Measurements from ENCODE around the gene NKD2.
"Not testable (repeated sequence)": the region's sequence is repeated elsewhere in the genome, so short reads cannot be mapped to it uniquely, and the experiment has no call there.

Gene NKD2

DNA sequence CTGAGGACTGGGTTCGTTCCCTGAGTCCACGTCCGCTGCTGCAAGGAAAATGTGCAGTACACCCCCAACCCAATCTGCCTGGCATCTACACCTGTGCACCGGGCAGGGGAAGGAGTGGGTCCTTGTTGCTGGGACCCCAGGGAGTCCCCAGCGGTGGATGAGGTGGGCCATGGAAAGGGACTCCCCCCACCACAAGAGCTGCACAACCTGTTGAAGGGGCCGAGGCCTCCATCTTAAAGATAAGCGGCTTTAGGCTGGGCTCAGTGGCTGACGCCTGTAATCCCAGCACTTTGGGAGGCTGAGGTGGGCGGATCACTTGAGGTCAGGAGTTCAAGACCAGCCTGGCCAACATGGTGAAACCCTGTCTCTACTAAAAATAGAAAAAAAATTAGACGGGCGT lies 7.8 kb upstream of the NKD2 start:
- DNase-seq (ENCODE audit: low read depth), result not testable (repeated sequence)

DNA sequence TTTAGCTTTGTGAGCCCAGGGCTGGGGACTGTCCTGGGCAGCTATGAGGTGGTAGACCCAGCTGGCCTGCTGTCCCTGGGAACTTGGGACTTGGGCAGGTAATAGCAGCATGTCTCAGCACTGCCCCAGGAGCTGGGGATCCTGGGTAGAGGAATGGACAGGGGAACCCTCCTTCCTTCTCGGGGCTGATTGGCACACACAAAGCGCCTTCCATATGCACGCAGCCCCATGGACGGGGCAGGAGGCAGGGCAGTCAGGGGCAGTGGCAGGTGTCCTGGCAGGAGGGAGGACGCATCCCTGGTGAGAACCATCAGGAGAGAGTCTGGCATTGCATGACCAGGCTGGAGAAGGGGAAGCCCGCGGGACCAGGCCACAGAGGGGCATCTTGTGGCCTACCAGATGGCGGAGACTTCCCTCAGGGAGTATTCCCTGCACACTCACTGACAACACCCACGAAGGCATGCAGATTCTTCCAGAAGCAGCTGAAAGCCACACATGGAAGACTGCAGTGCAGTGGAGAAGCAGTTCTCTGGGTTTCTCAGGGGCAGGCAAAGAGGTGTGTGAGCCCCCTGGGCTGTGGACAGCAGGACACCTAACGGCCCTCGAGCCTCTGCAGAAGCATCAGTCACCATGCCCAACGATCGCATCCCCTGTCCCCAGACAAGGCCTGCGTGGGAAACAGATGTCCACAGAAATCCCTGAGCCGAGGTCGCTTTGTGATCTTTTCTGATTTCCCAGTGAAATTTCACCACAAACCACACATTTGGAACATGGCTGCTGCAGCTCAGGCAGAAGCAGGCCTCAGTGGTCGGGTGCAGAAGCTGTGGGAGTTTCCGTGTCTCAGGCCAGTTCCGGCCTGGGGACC lies 7.0 kb upstream of the NKD2 start:
- no peak for DNase-seq (ENCODE audit: low read depth)

DNA sequence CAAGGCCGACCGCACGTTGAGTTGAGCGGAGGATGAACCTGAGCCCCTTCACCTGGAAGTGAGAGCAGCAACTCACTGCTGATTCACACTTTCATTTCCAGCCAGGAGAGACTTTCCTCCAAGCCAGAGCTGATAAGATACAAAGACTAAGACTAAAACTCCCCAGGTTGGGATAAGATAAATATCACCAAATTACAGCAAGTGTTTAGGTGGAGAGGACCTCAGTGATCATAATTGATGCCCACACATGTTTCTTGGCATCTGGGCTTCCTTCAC lies 6.4 kb upstream of the NKD2 start:
- no peak for DNase-seq (ENCODE audit: low read depth)

GRCh38 chr5:1002836-1003235 lies 5.8 kb upstream of the NKD2 start:
- no peak for DNase-seq (ENCODE audit: low read depth)

DNA sequence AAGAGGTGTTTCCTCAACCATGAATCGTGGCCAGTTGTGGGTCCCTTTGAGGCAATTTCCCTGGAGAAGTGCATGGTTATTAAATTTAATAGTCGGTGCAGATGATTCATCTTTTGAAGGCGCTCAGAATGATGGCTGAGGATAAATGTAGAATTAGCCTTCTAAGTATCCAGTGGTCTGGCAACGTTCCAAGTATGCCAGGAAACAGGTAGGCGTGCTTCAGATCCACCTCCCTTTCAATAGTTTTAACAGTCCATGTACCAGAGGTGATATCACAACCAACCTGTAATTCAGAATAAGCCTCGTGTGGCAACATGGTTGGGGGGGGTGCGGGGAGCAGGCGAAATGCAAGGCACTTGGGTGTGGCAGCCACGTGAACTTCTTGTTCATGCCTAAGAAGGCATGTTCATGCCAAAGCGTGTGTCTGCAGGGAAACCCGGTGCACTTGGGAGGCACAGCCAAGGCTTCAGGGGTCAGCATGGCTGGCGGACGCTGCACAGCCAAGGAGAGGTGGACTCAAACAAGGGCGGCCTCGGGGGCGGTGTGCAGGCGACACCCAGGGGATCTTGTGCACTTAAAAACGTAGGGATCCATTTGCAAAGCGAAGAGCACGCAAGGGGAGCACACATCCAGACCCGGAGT lies 5.2 kb upstream of the NKD2 start:
- no peak for DNase-seq (ENCODE audit: low read depth)

GRCh38 chr5:1004461-1005248 lies 3.9 kb upstream of the NKD2 start:
- DNase-seq (ENCODE audit: low read depth), result no peak

DNA sequence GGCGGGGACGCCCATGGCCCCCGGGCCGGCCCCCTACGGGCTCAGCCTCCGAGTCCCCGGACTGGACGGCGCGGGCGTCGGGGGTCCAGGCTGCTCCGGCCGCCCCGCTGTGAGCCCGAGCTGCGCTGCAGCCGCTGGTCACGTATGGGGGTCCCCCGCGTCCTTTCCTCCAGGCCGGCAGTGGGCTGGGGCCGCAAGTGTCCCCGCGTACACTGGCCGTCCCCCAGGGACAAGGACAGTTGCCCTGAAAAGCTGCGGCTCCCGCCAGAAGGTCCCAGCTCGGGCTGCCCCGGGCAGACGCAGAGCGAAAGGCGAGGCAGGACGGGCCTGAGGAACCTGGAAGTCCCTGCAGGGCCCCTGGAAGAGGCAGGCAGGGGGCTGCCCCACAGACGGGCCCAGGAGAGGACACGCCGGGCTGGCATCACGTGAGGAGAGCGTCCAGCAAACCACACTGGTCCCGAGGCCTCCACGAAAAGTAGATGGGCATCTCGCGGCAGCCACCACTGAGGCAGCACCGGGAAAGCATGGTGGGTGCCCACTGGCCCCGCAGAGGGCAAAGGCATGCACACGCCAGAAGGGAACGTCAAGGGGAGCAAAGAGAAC lies 3.3 kb upstream of the NKD2 start:
- no peak for DNase-seq (ENCODE audit: low read depth)

DNA sequence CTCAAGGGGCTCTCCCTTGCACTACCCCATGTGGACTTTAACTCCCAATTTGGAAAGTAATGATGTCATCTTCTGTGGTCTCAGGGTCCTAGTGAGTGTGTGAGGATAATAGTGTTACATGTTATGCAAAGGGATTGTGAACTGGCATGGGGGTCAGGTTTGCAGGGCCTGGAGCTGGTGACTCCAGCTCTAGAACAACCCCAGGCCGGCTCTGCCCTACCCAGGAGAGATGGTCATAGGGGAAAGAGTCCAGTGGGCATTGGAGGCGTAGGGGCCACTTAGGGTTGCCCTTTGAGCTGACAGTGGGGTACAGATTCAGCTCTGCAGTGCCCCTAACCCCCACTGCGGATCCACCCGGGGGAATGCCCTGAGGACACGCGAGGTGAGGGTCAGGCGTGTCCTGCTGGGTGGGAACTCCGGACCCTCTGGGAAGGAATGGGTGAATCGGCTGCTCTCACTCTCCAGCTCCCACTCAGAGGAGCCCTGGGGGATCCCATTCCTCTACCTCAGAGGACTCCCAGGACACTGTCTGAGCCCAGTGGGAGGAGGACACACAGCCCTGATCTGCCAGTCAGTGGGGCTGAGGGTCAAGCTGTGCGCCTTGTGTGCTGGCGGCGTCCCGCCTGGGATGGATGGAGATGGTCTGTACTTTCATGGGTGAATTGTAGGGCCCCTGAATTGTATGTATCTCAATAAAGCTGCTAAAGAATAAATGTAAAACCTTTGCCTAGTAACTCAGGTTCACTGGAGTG lies 2.5 kb upstream of the NKD2 start:
- no peak for DNase-seq (ENCODE audit: low read depth)

- DNase-seq (ENCODE audit: low read depth), result no peak
Observed at GRCh38 chr5:1006656-1007071, 1.9 kb upstream of the NKD2 start.

GRCh38 chr5:1007221-1007680 lies 1.4 kb upstream of the NKD2 start:
- no peak for DNase-seq (ENCODE audit: low read depth)

GRCh38 chr5:1007681-1008450 lies 736 bp upstream of the NKD2 start:
- DNase-seq (ENCODE audit: low read depth), result no peak

GRCh38 chr5:1009359-1010180 lies 968 bp downstream of the NKD2 start:
- DNase-seq (ENCODE audit: low read depth), result no peak

DNA sequence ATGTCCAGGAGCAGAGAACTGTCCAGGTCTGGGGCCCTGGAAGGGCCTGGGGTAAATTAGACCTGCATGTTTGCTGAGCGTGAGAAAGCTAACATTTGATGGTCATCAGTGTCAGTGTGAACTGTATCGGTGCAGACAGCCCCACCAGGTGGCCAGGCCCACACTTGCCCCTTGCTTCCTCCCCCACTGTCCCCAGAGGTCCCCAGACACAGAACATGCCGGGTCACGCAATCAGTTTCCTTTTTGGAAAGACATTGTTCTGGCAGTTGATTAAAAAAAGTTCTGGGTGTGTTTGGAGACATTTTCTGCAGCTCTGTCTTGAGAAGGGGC lies 1.5 kb downstream of the NKD2 start:
- no peak for DNase-seq (ENCODE audit: low read depth)

DNA sequence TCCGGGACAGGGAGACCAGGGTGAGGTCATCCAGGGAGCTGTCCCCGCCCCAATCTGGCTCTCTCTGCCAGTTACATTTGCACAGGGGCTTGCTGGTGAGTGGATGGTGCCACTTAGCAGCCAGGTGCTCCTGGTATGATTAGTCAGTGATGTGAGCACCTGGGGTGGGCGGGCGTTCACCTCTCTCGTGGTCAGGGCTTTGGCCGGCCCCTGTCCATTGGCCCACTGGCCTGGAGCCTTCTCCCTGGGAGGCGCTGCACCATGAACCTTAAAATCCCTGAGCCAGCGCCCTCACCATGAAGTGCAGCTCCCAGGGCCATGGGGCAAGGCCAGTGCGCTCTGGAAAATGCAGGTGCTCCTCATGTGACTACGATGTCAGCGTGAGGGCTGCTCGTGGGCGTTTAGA lies 2.0 kb downstream of the NKD2 start:
- no peak for DNase-seq (ENCODE audit: low read depth)

DNA sequence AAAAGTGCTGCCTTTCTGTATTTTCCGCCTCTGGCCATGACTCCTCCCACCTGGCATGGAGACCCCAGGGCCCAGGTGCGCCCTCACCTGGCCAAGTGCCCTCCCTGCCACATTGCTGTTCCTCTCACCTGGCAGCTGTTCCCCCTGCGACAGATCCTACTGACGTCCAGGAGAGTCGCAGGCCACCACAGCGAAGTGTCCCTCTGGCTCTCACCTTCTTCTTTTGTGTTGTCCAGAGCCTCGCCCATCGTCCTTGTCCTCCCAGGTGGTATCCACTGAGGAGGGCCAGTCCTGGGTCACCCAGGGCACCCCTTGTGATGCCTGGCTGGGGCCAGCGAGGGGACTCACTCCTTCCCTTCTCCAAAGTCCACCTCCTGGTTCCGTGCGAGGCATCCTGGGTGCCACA lies 2.6 kb downstream of the NKD2 start:
- DNase-seq (ENCODE audit: low read depth), result peak; percentile 33

DNA sequence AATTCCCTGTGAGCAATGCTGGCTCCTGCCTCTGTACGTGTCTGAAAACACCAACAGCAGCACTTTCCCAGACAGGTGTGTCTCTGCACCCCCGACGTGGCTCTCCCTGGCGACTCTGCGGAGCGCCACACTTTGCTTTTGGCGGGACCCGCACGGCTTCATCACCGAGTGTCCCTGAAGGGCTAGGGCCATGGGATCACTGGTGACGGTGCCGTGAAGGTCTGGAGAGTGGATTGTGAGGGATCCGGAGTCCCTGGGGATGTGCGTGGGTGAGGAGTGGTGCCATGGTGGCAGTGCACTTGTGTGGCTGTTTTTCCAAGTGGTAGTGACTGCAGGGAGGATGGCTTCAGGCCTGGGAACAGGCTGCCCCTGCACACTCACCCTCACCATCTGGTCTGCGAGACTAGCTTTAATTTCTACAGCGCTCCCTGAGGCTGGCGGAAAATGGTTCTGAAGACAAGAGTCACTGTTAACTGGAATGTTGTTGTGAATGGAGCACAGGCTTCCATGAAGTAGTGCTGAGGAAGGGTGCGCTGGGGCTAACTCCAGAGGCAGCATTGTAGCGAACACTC lies 3.2 kb downstream of the NKD2 start:
- no peak for DNase-seq (ENCODE audit: low read depth)

DNA sequence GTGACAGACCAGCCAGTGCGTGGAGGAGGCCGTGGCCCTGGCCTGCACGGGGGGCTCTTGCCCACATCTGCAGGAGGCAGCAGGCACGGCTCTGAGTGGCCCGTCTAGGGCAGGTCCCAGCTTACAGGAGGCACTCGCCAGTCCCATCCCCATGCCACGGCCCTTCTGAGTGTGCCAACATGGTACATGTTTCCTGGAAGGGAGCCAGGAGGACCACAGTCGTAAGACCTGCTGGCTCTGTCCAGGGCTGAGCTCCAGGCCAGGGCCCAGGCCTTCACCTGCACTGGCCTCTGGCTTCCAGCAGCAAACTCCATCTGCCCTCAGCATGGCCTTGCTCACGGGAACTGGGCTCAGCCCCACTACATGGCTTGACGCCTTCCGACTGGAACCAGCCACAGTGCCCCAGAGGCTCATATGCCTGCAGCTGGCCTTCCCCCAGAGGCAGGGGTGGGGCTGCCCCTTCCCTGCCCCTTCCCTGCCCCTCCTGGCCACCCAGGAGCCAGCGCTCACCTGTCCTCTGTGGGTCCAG lies 3.8 kb downstream of the NKD2 start:
- DNase-seq (ENCODE audit: low read depth), result no peak

- no peak for DNase-seq (ENCODE audit: low read depth)
Observed at GRCh38 chr5:1012900-1013237, 4.3 kb downstream of the NKD2 start.

DNA sequence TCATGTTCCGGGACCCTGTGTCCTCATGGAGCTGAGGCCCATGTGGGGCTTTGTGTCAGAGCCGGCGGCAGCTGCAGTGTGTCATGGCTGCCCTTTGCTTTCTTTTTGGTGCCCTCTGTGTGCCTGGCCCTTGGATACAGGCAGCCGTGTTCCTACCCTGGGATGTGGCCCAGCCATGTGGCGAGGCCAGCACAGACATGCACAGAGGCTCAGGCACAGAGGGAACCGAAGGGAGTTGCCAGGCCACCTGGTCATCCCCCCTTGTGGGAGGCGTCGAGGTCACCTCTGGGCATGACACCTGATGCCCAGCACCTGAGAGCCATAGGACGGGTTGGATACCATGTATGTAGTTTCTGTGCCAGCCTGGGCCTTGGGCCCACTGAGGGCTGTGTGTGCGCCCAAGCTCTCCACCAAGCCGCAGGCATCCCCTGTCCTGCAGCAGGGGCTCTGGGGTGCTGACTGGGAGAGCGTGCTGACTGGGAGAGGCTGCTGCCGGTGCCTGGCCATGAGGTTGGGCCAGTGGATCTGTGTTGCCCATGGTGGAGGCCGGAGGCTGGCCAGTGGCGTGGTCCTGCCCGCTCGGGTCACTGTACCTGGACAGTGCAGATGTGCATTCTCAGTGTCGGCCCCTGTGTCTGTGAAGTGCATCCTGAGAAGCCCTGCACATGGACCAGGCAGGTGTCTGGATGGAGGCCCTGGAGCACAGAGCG lies 4.8 kb downstream of the NKD2 start:
- no peak for DNase-seq (ENCODE audit: low read depth)
